Loucy (cell line): ENCODE results near the gene KIRREL3.

ENCODE experiments used
- H2AFZ ChIP-seq: fragments of 200-600 bp; sonication (generic); 2 replicates; pipeline ENCODE4 v1.6.0; 2016; ENCODE audit warnings: antibody characterized with exemption, mild to moderate bottlenecking, low read length, moderate library complexity
- H3F3A ChIP-seq: fragments of 200-600 bp; 2 replicates; pipeline ENCODE4 v1.6.0; 2016; ENCODE audit warnings: antibody characterized with exemption, low read depth, mild to moderate bottlenecking
- H3K27me3 ChIP-seq: fragments of 200-600 bp; sonication (generic); 2 replicates; pipeline ENCODE4 v1.6.1; 2014; ENCODE audit warnings: low read length, mild to moderate bottlenecking; ENCODE audit not compliant: insufficient read depth, poor library complexity, severe bottlenecking
- H3K36me3 ChIP-seq: fragments of 200-600 bp; sonication (generic); 2 replicates; pipeline ENCODE4 v1.6.1; 2016; ENCODE audit warnings: low read length; ENCODE audit not compliant: insufficient read depth
- H3K4me1 ChIP-seq: fragments of 200-600 bp; sonication (generic); 2 replicates; pipeline ENCODE4 v1.5.1; 2014; ENCODE audit warnings: low read length, mild to moderate bottlenecking; ENCODE audit not compliant: insufficient read depth, poor library complexity, severe bottlenecking
- H3K4me2 ChIP-seq: fragments of 200-600 bp; sonication (generic); 2 replicates; pipeline ENCODE4 v1.6.0; 2014; ENCODE audit warnings: antibody characterized with exemption, low read length, low read depth, mild to moderate bottlenecking; ENCODE audit not compliant: poor library complexity, severe bottlenecking
- H3K4me3 ChIP-seq: fragments of 200-600 bp; sonication (generic); 2 replicates; pipeline ENCODE4 v1.5.1; 2014; ENCODE audit warnings: low read length, mild to moderate bottlenecking, mixed read lengths; ENCODE audit not compliant: poor library complexity, severe bottlenecking
- H3K79me2 ChIP-seq: fragments of 200-600 bp; sonication (generic); 2 replicates; pipeline ENCODE4 v1.6.1; 2014; ENCODE audit warnings: low read length; ENCODE audit not compliant: insufficient read depth
- H3K9ac ChIP-seq: fragments of 200-600 bp; sonication (generic); 2 replicates; pipeline ENCODE4 v1.6.0; 2014; ENCODE audit warnings: mild to moderate bottlenecking, low read depth, low read length, moderate library complexity; ENCODE audit not compliant: poor library complexity, severe bottlenecking
- H3K9me2 ChIP-seq: fragments of 200-600 bp; sonication (generic); replicated peaks from 2 replicates; pipeline ENCODE4 v1.6.1; 2016; ENCODE audit warnings: low read depth, low read length, mixed read lengths
- H3K9me3 ChIP-seq: fragments of 200-600 bp; sonication (generic); 2 replicates; pipeline ENCODE4 v1.6.1; 2014; ENCODE audit warnings: mild to moderate bottlenecking, antibody characterized with exemption, low read length, low read depth; ENCODE audit not compliant: insufficient read depth
- H4K20me1 ChIP-seq: fragments of 200-600 bp; sonication (generic); 2 replicates; pipeline ENCODE4 v1.6.0; 2014; ENCODE audit warnings: antibody characterized with exemption, low read length, mild to moderate bottlenecking; ENCODE audit not compliant: insufficient read depth, poor library complexity, severe bottlenecking
- CTCF ChIP-seq: fragments of 200-600 bp; sonication (generic); conservative IDR thresholded peaks from 2 replicates; pipeline ENCODE4 v1.5.1; 2014; ENCODE audit warnings: mild to moderate bottlenecking, antibody characterized with exemption, low read length
- EZH2phosphoT487 ChIP-seq: fragments of 200-600 bp; IDR thresholded peaks from 2 replicates; pipeline ENCODE4 v1.6.1; 2018; ENCODE audit warnings: antibody characterized with exemption, mild to moderate bottlenecking, moderate library complexity, borderline replicate concordance

Gene KIRREL3

GRCh38 chr11:126437731-126438130, 562.8 kb downstream of the KIRREL3 start:
- Histone ChIP-seq H3K4me3 (no peak overlapping the region), H3K9me2 (no peaks in the 10 kb centered on the region), H3K4me2 (no peak overlapping the region), H4K20me1 (no peaks in the 10 kb centered on the region), H3F3A (no peaks in the 10 kb centered on the region), H2AFZ (no peak overlapping the region), H3K79me2 (no peaks in the 10 kb centered on the region), H3K27me3 (no peaks in the 10 kb centered on the region), H3K4me1 (peaks cover 16% of the 10 kb centered on the region), H3K36me3 (no peaks in the 10 kb centered on the region; the same call in 1 of the 2 replicates), H3K9ac (no peak overlapping the region), H3K9me3 (no peaks in the 10 kb centered on the region)
- TF ChIP-seq CTCF (no peak), EZH2phosphoT487 (no peak)

GRCh38 chr11:126436209-126436755, 564.3 kb downstream of the KIRREL3 start:
- Histone ChIP-seq H3K9me2 (no peaks in the 10 kb centered on the region), H3K9ac (no peak overlapping the region), H4K20me1 (no peaks in the 10 kb centered on the region), H3K9me3 (no peaks in the 10 kb centered on the region), H3K4me3 (no peak overlapping the region), H3K27me3 (no peaks in the 10 kb centered on the region), H3K36me3 (no peaks in the 10 kb centered on the region; the same call in 1 of the 2 replicates), H3K4me2 (no peak overlapping the region), H2AFZ (no peak overlapping the region), H3K4me1 (peaks cover 24% of the 10 kb centered on the region), H3K79me2 (no peaks in the 10 kb centered on the region), H3F3A (no peaks in the 10 kb centered on the region)
- TF ChIP-seq CTCF (no peak), EZH2phosphoT487 (no peak)

GRCh38 chr11:126434950-126435335, 565.6 kb downstream of the KIRREL3 start:
- no peak for TF ChIP-seq CTCF
- no peak for TF ChIP-seq EZH2phosphoT487
- Histone ChIP-seq H3K4me1 (peaks cover 30% of the 10 kb centered on the region), H4K20me1 (no peaks in the 10 kb centered on the region), H3F3A (no peaks in the 10 kb centered on the region), H3K9ac (no peak overlapping the region), H3K4me2 (no peak overlapping the region), H3K27me3 (no peaks in the 10 kb centered on the region), H3K9me2 (no peaks in the 10 kb centered on the region), H3K36me3 (no peaks in the 10 kb centered on the region; the same call in 1 of the 2 replicates), H3K79me2 (no peaks in the 10 kb centered on the region), H3K9me3 (no peaks in the 10 kb centered on the region), H2AFZ (no peak overlapping the region), H3K4me3 (no peak overlapping the region)
